Sigmoid colon (tissue), 4 donors: ENCODE results near the gene ILK.
A peak's percentile ranks its signal among the peaks of the same experiment; 100 is the strongest.

Experiments used
- CTCF ChIP-seq, 4 experiments: fragments of 450-650 bp in 3 of 4; fragments of 200-600 bp in 1 of 4; IDR thresholded peaks; one replicate each; pipeline ENCODE4 v1.5.1; 2016 to 2019; ENCODE audit warnings: antibody characterized with exemption in 4 of 4, mild to moderate bottlenecking in 3 of 4, moderate library complexity in 2 of 4
- EP300 ChIP-seq, 4 donors: sonication (generic); formaldehyde crosslinking; IDR thresholded peaks; one replicate each; pipeline ENCODE4 v1.6.1; 2017; ENCODE audit warnings: antibody characterized with exemption in 4 of 4
- POLR2A ChIP-seq, 2 donors: fragments of 450-650 bp; IDR thresholded peaks; one replicate each; pipeline ENCODE4 v1.6.1; 2016; ENCODE audit warnings: antibody characterized with exemption in 2 of 2, mild to moderate bottlenecking in 2 of 2, moderate library complexity in 2 of 2
- POLR2AphosphoS5 ChIP-seq, 4 donors: sonication (generic); formaldehyde crosslinking; IDR thresholded peaks; one replicate each; pipeline ENCODE4 v1.6.1; 2017; ENCODE audit warnings: antibody characterized with exemption in 4 of 4

- peak; percentile 98 to 99 (median 98) for TF ChIP-seq POLR2AphosphoS5 (IDR thresholded peaks at IDR 0.05)
- TF ChIP-seq CTCF (IDR thresholded peaks at IDR 0.05), result no peak
- peak in 1 of 4 donors; percentile 80 for TF ChIP-seq EP300 (IDR thresholded peaks at IDR 0.05)
- peak; percentile 94 to 97 for TF ChIP-seq POLR2A (IDR thresholded peaks at IDR 0.05)
These were observed 3.1 kb downstream of the ILK start for GRCh38 chr11:6606471-6607189.
